Measurements from ENCODE around the gene ACACB. TPM values are rescaled to one million over a fixed set of nuclear protein-coding genes. Genes with fewer than 3 reads are reported as not detected.

Gene ACACB
- total RNA-seq, 4 donors from 2014 or later = 19.6 to 38.2 (median 25.8) TPM

DNA sequence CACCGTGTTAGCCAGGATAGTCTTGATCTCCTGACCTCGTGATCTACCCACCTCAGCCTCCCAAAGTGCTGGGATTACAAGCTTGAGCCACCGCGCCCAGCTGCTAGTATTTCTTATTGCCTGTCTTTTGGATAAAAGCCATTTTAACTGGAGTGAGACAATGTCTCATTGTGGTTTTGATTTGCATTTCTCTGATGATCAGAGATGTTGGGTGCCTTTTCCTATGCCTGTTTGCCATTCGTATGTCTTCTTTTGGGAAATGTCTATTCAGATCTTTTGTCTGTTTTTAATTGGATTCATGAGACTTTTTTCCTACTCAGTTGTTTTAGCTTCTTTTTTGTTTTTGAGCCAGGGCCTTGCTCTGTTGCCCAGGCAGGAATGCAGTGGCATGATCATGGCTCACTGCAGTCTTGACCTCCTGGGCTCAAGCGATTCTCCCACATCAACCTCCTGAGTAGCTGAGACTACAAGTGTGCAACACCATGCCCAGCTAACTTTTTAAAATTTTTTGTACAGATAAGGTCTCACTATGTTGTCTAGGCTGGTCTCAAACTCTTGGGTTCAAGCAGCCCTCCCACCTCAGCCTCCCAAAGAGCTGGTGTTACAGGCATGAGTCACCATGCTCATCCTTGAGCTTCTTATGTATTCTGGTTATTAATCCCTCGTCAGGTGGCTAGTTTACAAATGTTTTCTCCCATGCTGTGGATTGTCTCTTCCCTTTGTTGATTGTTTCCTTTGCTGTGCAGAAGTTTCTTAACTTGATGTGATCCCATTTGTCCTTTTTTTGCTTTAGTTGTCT, 65.9 kb downstream of the ACACB start:
- DNase-seq (ENCODE audit: low spot score in 2 of 2) = no peak
- 64 to 81% methylated on average over 7 of the region's 7 CpGs for WGBS, 2 donors
- TF ChIP-seq CTCF (IDR thresholded peaks at IDR 0.05) (no peak), POLR2A (IDR thresholded peaks at IDR 0.05) (no peak)
- H3K4me3 ChIP-seq (ENCODE audit: low read depth, poor library complexity, severe bottlenecking) = no peak overlapping the region
- intact Hi-C loops (cut with DNase I; ENCODE audit: low total_unique reads) = no loop called here

DNA sequence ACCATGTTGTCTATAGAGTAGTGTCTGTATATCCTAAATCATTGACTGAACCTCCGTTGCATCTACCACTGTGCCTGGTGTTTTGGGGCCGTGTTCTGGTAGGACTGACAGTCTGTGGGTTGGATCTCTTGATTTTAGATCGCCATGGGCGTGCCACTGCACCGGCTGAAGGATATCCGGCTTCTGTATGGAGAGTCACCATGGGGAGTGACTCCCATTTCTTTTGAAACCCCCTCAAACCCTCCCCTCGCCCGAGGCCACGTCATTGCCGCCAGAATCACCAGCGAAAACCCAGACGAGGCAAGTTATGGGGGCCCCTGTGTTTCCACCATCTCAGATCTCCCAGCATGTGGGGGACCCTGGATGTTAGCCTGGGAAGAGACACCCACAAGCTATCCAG, 69.1 kb downstream of the ACACB start:
- no peak for TF ChIP-seq POLR2A (IDR thresholded peaks at IDR 0.05)
- TF ChIP-seq CTCF (IDR thresholded peaks at IDR 0.05) = no peak
- no peak overlapping the region for H3K4me3 ChIP-seq (ENCODE audit: low read depth, poor library complexity, severe bottlenecking)
- WGBS, 2 donors = 89 to 92% methylated on average over 12 of the region's 12 CpGs
- intact Hi-C loops (cut with DNase I; ENCODE audit: low total_unique reads) = no loop called here
- peak in 1 of 2 donors; percentile 72 for DNase-seq (ENCODE audit: low spot score in 2 of 2)

GRCh38 chr12:109186993-109187653, 70.7 kb downstream of the ACACB start:
- H3K4me3 ChIP-seq (ENCODE audit: low read depth, poor library complexity, severe bottlenecking) = no peak overlapping the region
- intact Hi-C loops (cut with DNase I; ENCODE audit: low total_unique reads) = no loop called here
- WGBS, 2 donors = 94% methylated on average over 10 of the region's 10 CpGs
- DNase-seq (ENCODE audit: low spot score in 2 of 2) = peak in 1 of 2 donors; percentile 14
- TF ChIP-seq CTCF (IDR thresholded peaks at IDR 0.05) (no peak), POLR2A (IDR thresholded peaks at IDR 0.05) (no peak)

DNA sequence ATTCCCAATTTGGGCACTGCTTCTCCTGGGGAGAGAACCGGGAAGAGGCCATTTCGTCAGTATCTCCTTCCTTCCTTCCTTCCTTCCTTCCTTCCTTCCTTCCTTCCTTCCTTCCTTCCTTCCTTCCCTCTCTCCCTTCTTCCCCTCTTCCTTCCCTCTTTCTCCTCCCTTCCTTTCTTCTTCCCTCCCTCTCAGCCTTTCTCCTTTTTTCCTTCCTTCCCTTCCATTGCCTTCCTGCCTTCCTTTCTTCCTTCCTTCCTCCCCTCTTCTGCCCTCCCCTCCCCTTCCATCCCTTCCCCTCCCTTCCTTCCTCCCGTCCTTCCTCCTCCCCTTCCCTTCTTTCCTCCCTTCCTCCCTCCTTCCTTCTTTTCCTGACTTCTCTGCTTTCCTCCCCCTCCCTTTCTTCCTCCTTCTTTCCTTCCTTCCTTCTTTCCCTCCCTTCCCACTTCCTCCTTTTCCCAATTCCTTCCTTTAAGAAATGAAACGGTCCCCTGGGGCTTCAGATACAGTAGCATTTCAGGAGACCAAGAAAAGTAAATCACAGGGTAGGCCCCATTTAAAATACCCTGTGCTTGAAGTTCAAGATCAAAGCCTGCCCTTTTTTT, 71.8 kb downstream of the ACACB start:
- intact Hi-C loops (cut with DNase I; ENCODE audit: low total_unique reads) = no loop called here
- whole genome bisulfite sequencing, 2 donors = 83 to 84% methylated on average over 4 of the region's 4 CpGs
- no peak overlapping the region for H3K4me3 ChIP-seq (ENCODE audit: low read depth, poor library complexity, severe bottlenecking)
- DNase-seq (ENCODE audit: low spot score in 2 of 2) = no peak
- TF ChIP-seq POLR2A (IDR thresholded peaks at IDR 0.05) (no peak), CTCF (IDR thresholded peaks at IDR 0.05) (no peak)

DNA sequence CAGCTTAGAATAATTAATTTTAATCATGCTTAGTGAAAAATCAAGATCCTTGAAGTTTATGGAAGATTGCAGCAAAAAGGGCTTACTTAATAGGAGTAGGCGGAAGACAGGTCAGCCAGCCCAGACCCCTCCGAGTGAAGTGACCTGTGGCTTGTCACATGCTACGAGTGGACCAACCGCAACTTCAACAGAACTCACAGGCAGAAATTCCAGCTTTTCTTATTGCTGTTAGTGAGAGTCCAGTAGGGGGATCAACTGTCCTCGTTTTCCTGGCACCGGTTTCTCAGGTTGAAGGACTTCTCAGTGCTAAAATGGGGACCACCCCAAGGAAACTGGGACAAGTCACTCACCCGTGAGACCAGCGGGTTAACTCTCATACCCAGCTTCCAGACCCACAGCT, 72.9 kb downstream of the ACACB start:
- DNase-seq (ENCODE audit: low spot score in 2 of 2) = peak in 1 of 2 donors; percentile 82
- TF ChIP-seq POLR2A (IDR thresholded peaks at IDR 0.05) = no peak
- TF ChIP-seq CTCF (IDR thresholded peaks at IDR 0.05) = no peak
- intact Hi-C loops (cut with DNase I; ENCODE audit: low total_unique reads) = no loop called here
- H3K4me3 ChIP-seq (ENCODE audit: low read depth, poor library complexity, severe bottlenecking) = no peak overlapping the region
- WGBS, 2 donors = 94 to 95% methylated on average over 8 of the region's 8 CpGs
